ENCODE data around the gene RUBCNL.

- no peak for TF ChIP-seq POLR2A (IDR thresholded peaks at IDR 0.05; ENCODE audit: low read depth, low read length)
- no peak for TF ChIP-seq POU2F2 (IDR thresholded peaks at IDR 0.05; ENCODE audit: low read depth, low read length)
- TF ChIP-seq SPI1 (IDR thresholded peaks at IDR 0.05; ENCODE audit: low read depth, low read length): 0 out of 2 replicates have a peak, but pooled peaks have one; percentile 6
Measured at GRCh38 chr13:46296115-46296822, 90.8 kb downstream of the RUBCNL start.

Data from GM12891 (cell line).